NT2/D1 (cell line): ENCODE data around the gene ERMP1.

ENCODE experiments used
- SUZ12 ChIP-seq: IDR thresholded peaks from 2 replicates; pipeline ENCODE4 v1.6.1; 2011; ENCODE audit not compliant: insufficient read length, insufficient read depth; ENCODE audit errors: extremely low read depth
- ZNF274 ChIP-seq: IDR thresholded peaks from 2 replicates; pipeline ENCODE4 v1.6.1; 2011; ENCODE audit warnings: mild to moderate bottlenecking, low read depth, low read length

DNA sequence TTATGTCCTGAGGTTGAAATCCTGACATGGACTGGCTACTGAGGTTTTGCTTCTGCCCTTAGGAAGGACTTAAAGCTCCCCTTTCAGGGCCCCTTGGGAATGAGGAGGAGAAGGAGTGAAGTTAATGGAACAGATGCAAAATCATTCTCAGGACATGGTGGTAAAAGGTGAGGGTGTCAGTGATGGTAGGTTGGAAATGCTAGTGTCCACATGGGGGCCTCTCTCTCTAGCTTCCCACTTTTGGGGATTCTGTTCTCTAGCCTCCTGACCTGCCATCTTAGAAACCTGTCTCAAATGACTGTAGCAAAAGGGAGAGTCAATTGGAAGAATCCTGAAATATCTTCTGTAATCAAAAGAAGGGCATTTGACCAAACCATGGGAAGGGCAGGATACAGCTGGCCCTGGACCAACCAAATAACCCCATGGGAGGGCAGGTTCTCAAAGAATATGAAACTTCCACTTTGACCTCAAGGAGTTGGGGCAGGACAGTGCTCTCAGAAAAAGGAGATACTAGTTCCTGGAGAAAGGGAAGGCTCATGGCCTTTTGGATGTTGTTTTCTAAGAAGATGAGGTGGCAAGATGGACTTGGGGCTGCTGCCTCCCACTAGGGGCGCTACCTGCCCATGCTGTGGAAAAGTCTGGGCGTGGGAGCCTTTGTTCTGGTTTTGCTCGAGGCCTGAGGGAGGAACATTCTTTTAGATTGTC lies 36.5 kb upstream of the ERMP1 start:
- TF ChIP-seq ZNF274 (no peak), SUZ12 (no peak)
